ENCODE data around the gene EPHA4. TPM values are rescaled to one million over a fixed set of nuclear protein-coding genes. Genes with fewer than 3 reads are reported as not detected.

The EPHA4 gene
- polyA plus RNA-seq, 3 donors: 53.1 to 59.1 (median 54.9) TPM

GRCh38 chr2:221572821-221573429, 821 bp upstream of the EPHA4 start:
- DNase-seq (ENCODE audit: low read depth in 3 of 3, low spot score in 2 of 3): peak in 1 of 3 donors; percentile 40

GRCh38 chr2:221571551-221572218, 419 bp downstream of the EPHA4 start:
- DNase-seq (ENCODE audit: low read depth in 3 of 3, low spot score in 2 of 3): peak in 1 of 3 donors; percentile 41

GRCh38 chr2:221571025-221571550, 1.0 kb downstream of the EPHA4 start:
- DNase-seq (ENCODE audit: low read depth in 3 of 3, low spot score in 2 of 3): no peak

GRCh38 chr2:221570321-221570935, 1.7 kb downstream of the EPHA4 start:
- no peak for DNase-seq (ENCODE audit: low read depth in 3 of 3, low spot score in 2 of 3)

- DNase-seq (ENCODE audit: low read depth in 3 of 3, low spot score in 2 of 3): no peak
These were observed 2.2 kb downstream of the EPHA4 start for GRCh38 chr2:221569871-221570270.

- DNase-seq (ENCODE audit: low read depth in 3 of 3, low spot score in 2 of 3): no peak
These were observed 2.7 kb downstream of the EPHA4 start for GRCh38 chr2:221569425-221569845.

GRCh38 chr2:221568299-221568698, 3.8 kb downstream of the EPHA4 start:
- no peak for DNase-seq (ENCODE audit: low read depth in 3 of 3, low spot score in 2 of 3)

GRCh38 chr2:221567809-221568208, 4.3 kb downstream of the EPHA4 start:
- DNase-seq (ENCODE audit: low read depth in 3 of 3, low spot score in 2 of 3): no peak

GRCh38 chr2:221567231-221567760, 4.8 kb downstream of the EPHA4 start:
- no peak for DNase-seq (ENCODE audit: low read depth in 3 of 3, low spot score in 2 of 3)

- no peak for DNase-seq (ENCODE audit: low read depth in 3 of 3, low spot score in 2 of 3)
These were observed 8.7 kb downstream of the EPHA4 start for GRCh38 chr2:221563270-221563985.

- no peak for DNase-seq (ENCODE audit: low read depth in 3 of 3, low spot score in 2 of 3)
These were observed 9.9 kb downstream of the EPHA4 start for GRCh38 chr2:221562226-221562625.

GRCh38 chr2:221561770-221562169, 10.3 kb downstream of the EPHA4 start:
- DNase-seq (ENCODE audit: low read depth in 3 of 3, low spot score in 2 of 3): no peak

GRCh38 chr2:221559991-221560390, 12.1 kb downstream of the EPHA4 start:
- DNase-seq (ENCODE audit: low read depth in 3 of 3, low spot score in 2 of 3): no peak

GRCh38 chr2:221558107-221558506, 14.0 kb downstream of the EPHA4 start:
- no peak for DNase-seq (ENCODE audit: low read depth in 3 of 3, low spot score in 2 of 3)

- no peak for DNase-seq (ENCODE audit: low read depth in 3 of 3, low spot score in 2 of 3)
These were observed 16.6 kb downstream of the EPHA4 start for GRCh38 chr2:221555494-221555846.

GRCh38 chr2:221554769-221555493, 17.2 kb downstream of the EPHA4 start:
- no peak for DNase-seq (ENCODE audit: low read depth in 3 of 3, low spot score in 2 of 3)

- no peak for DNase-seq (ENCODE audit: low read depth in 3 of 3, low spot score in 2 of 3)
These were observed 18.8 kb downstream of the EPHA4 start for GRCh38 chr2:221553333-221553732.

GRCh38 chr2:221552291-221552690, 19.8 kb downstream of the EPHA4 start:
- no peak for DNase-seq (ENCODE audit: low read depth in 3 of 3, low spot score in 2 of 3)

GRCh38 chr2:221551864-221552263, 20.2 kb downstream of the EPHA4 start:
- DNase-seq (ENCODE audit: low read depth in 3 of 3, low spot score in 2 of 3): no peak

GRCh38 chr2:221549143-221549542, 23.0 kb downstream of the EPHA4 start:
- DNase-seq (ENCODE audit: low read depth in 3 of 3, low spot score in 2 of 3): no peak
